Heart right ventricle (tissue), 16 donors: ENCODE data around the gene TPRA1. TPM values are rescaled to one million over a fixed set of nuclear protein-coding genes. Genes with fewer than 3 reads are reported as not detected.
A peak's percentile ranks its signal among the peaks of the same experiment; 100 is the strongest.
"Not testable (repeated sequence)": the region's sequence is repeated elsewhere in the genome, so short reads cannot be mapped to it uniquely, and the experiment has no call there.

Experiments
- ATAC-seq, 8 donors: fragments of 200-7000 bp; cut with Tn5 transposase; one replicate each; pipeline ENCODE4 v1.9.1; 2020; ENCODE audit warnings: mild to moderate bottlenecking in 8 of 8, moderate library complexity in 8 of 8, moderate number of reproducible peaks in 1 of 8
- DNase-seq, 2 donors: peaks; one replicate each; pipeline ENCODE4 v3.0.0-alpha.2; 2020
- H3K27ac ChIP-seq, 10 donors: fragments of 200-600 bp; sonication (generic) in 2 of 10; one replicate each; pipeline versions ENCODE4 v1.5.0 to v1.8.0; 2020 to 2022; ENCODE audit warnings: mild to moderate bottlenecking in 3 of 10
- H3K27me3 ChIP-seq, 7 donors: fragments of 200-600 bp; one replicate each; pipeline ENCODE4 v1.8.0; 2021 to 2022; ENCODE audit warnings: mild to moderate bottlenecking in 2 of 7
- H3K36me3 ChIP-seq, 9 donors: fragments of 200-600 bp; sonication (generic) in 1 of 9; one replicate each; pipeline versions ENCODE4 v1.5.0 to v1.8.0; 2020 to 2022; ENCODE audit warnings: mild to moderate bottlenecking in 2 of 9
- H3K4me1 ChIP-seq, 9 donors: fragments of 200-600 bp; sonication (generic) in 1 of 9; one replicate each; pipeline versions ENCODE4 v1.5.0 to v1.8.0; 2020 to 2022; ENCODE audit warnings: mild to moderate bottlenecking in 4 of 9
- H3K4me3 ChIP-seq, 10 donors: fragments of 200-600 bp; sonication (generic) in 2 of 10; one replicate each; pipeline versions ENCODE4 v1.5.0 to v1.8.0; 2020 to 2022; ENCODE audit warnings: mild to moderate bottlenecking in 7 of 10, moderate library complexity in 2 of 10
- H3K9me3 ChIP-seq, 11 donors: fragments of 200-600 bp in 10 of 11; sonication (generic) in 2 of 11; one replicate each; pipeline versions ENCODE4 v1.5.0 to v1.8.0; 2013 to 2022; ENCODE audit warnings: mild to moderate bottlenecking in 2 of 11, control low read depth in 1 of 11, moderate library complexity in 1 of 11
- CTCF ChIP-seq, 9 donors: fragments of 200-600 bp; sonication (generic) in 2 of 9; IDR thresholded peaks; one replicate each; pipeline versions ENCODE4 v1.5.0 to v1.8.0; 2021 to 2022; ENCODE audit warnings: antibody characterized with exemption in 9 of 9, mild to moderate bottlenecking in 5 of 9, moderate library complexity in 1 of 9
- WGBS, 2 donors: extraction: QIAGEN DNeasy Blood & Tissue Kit; methylation state at CpG; one replicate each; pipeline ENCODE4 v1.1.7; 2013; ENCODE audit warnings: inconsistent platforms in 1 of 2; 5-methylcytosine and 5-hydroxymethylcytosine counted together
- intact Hi-C, 10 donors: fragments of 100-400 bp; cut with DNase I; formaldehyde crosslinking; loops; one replicate each; pipeline versions ENCODE4 v1.11.1 to v1.14.2; 2022
- polyA plus RNA-seq, 2 donors: library from polyadenylated mRNA; stranded (reverse); fragments of 200-250 nt; gene quantifications; one replicate each; pipeline ENCODE4 v1.2.3, GENCODE V29; 2013
- total RNA-seq, 10 donors: library from RNA; stranded (reverse); fragmentation: NEBNext Ultra II Directional in 3 of 10; extraction: Animal tissue kit (Norgen Biotek cat#: 25700) in 3 of 10; gene quantifications; one replicate each; pipeline versions ENCODE4 v1.2.1 to v1.2.4, GENCODE V29; 2021 to 2023
- donor health status: Arrhythmogenic right ventricular cardiomyopathy.
- donor health status: ischemic (EF 13 %, LVEDD 7.1; RV severe dilation, severe dysfunction).
- donor health status: healthy with polysubstance abuse.
- donor health status: DM: no; HTN: yes; CAD: no.
- donor health status: DM: no; HTN: no; CAD: no.
- donor health status: ischemic (EF 25% LVEDD 6.9; RV normal size, moderate dysfunction).
- donor health status: ischemic (EF 25% LVEDD 5.7; RV mildly dilated, moderate dysfunction).
- donor health status: healthy.
- donor health status: DM: yes; HTN: yes; CAD: no.
- donor health status: Ischemic cardiomyopathy.
- donor health status: ischemic (EF 35%, LVEDD 5.7; RV mildly dilated, moderate dysfunction).
- donor health status: nonischemic (EF 11% LVEDD 7.7; RV severe dilation, severe dysfunction).
- donor health status: DM: yes; HTN: yes; CAD: no.
- donor health status: PGD.
- donor health status: ischemic (EF 29% LVEDD 5.4; RV normal size, mild dysfunction).
- donor health status: nonischemic (EF 23%, LVEDD 6.1; RV moderate dilation, normal function).

TPRA1 gene
- total and polyA plus RNA-seq, 12 donors: 11.0 to 26.0 (median 17.3) TPM

GRCh38 chr3:127606981-127607595 lies 16.6 kb upstream of the TPRA1 start:
- 88 to 91% methylated on average over 17 of the region's 17 CpGs for WGBS, 2 donors
- Histone ChIP-seq H3K4me1 (peaks cover 0 to 18% (median 0%) of the 10 kb centered on the region in 9 donors), H3K9me3 (no peaks in the 10 kb centered on the region), H3K27ac (peak overlapping the region in 2 of 10 donors; percentile 26 to 72), H3K36me3 (peaks cover 0 to 47% (median 3%) of the 10 kb centered on the region in 9 donors), H3K4me3 (no peak overlapping the region), H3K27me3 (no peaks in the 10 kb centered on the region)
- intact Hi-C loops: no loop called here
- ATAC-seq: peak in 4 of 8 donors; percentile 10 to 40 (median 31)
- TF ChIP-seq CTCF (IDR thresholded peaks at IDR 0.05): no peak
- no peak for DNase-seq

- no peaks in the 10 kb centered on the region for H3K9me3 ChIP-seq
- H3K4me3 ChIP-seq: no peak overlapping the region
- no peak for TF ChIP-seq CTCF (IDR thresholded peaks at IDR 0.05)
- H3K36me3 ChIP-seq: peaks cover 0 to 46% (median 3%) of the 10 kb centered on the region in 9 donors
- ATAC-seq (no peak), DNase-seq (no peak)
- 94% methylated on average over 24 of the region's 24 CpGs for WGBS, 2 donors
- no peaks in the 10 kb centered on the region for H3K27me3 ChIP-seq
- no peak overlapping the region for H3K27ac ChIP-seq
- intact Hi-C loops: no loop called here
- H3K4me1 ChIP-seq: peaks cover 0 to 18% (median 0%) of the 10 kb centered on the region in 9 donors
Observed at GRCh38 chr3:127606086-127606805, 15.7 kb upstream of the TPRA1 start.

GRCh38 chr3:127605547-127605946 lies 15.0 kb upstream of the TPRA1 start:
- H3K27ac ChIP-seq, intact Hi-C loops, H3K9me3 ChIP-seq, ATAC-seq, H3K27me3 ChIP-seq, DNase-seq, H3K4me3 ChIP-seq: not testable (repeated sequence)
- Histone ChIP-seq H3K36me3 (peaks cover 0 to 39% (median 3%) of the 10 kb centered on the region in 9 donors), H3K4me1 (peaks cover 0 to 18% (median 0%) of the 10 kb centered on the region in 9 donors)
- 95 to 96% methylated on average over 7 of the region's 7 CpGs for WGBS, 2 donors

GRCh38 chr3:127604546-127605165 lies 14.1 kb upstream of the TPRA1 start:
- Histone ChIP-seq H3K9me3 (no peaks in the 10 kb centered on the region), H3K36me3 (peaks cover 0 to 39% (median 3%) of the 10 kb centered on the region in 9 donors), H3K27ac (no peak overlapping the region), H3K27me3 (no peaks in the 10 kb centered on the region), H3K4me3 (no peak overlapping the region), H3K4me1 (peaks cover 0 to 18% (median 0%) of the 10 kb centered on the region in 9 donors)
- intact Hi-C loops: no loop called here
- no peak for TF ChIP-seq CTCF (IDR thresholded peaks at IDR 0.05)
- ATAC-seq (no peak), DNase-seq (no peak)
- 94 to 97% methylated on average over 41 of the region's 41 CpGs for WGBS, 2 donors
